Activated T-cell treated with anti-CD3 and anti-CD28 coated beads for 1 hour (primary cell): ENCODE results near the gene PRKAR1B.

ENCODE experiments used
- DNase-seq: peaks from one replicate; pipeline ENCODE4 v3.0.0-alpha.2; 2020; ENCODE audit warnings: low read depth

The PRKAR1B gene

DNA sequence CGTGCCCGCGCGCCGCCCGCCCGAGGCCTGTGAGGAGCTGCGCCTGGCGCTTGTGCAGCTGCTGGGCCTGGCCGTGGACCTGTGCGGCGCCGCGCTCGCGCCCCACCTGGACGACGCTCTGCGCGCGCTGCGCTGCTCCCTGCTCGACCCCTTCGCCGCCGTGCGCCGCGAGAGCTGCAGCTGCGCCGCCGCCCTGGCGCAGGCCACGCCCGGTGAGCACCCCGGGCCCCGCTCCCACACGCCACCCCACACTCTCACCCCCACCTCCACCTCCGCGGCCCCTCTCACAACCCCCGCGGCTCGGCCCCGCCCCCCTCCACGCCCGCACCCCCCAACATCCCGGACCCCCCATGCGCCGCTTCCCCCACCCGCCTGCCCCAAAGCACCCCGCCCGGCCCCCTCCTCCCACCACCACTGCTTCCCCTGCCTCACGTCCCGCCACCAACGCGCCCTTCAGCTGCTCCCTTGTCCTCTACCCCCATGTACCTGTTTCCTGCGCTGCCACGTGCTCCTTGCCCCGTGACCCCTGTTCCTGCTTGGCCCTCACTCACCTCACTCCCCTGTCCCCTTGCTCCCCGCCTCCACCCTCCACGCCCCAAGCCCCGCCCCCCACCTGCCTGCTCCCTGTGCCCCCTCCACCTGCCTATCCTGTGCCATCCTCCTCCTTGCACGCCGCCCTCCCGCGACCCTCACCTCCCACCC is at the start of gene PRKAR1B:
Gene PRKAR1B (minus strand): TSS at position 178 of the 702 bp plus-strand sequence. CDS start 15,776 bp downstream, outside the sequence.
- DNase-seq = peak; percentile 9

DNA sequence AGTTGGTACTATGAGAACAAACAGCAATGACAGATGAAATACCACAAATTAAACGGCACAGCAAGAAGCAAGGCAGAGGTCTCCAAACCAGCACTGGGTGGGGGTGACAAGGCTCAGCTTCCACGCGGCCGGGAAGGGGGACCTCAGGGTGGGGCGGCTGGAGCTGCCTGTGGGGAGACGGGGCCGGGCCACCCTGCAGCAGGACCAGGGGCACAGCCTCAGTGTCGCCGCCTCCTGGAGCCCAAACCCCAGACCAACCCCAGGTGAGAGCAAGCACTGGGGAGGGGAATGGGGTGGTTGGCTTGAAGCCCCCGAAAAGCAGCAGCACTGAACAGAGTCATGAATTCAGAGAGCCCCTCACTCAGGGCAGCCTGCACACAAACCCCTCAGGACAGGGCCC is 49.3 kb upstream of the PRKAR1B start:
- no peak for DNase-seq

DNA sequence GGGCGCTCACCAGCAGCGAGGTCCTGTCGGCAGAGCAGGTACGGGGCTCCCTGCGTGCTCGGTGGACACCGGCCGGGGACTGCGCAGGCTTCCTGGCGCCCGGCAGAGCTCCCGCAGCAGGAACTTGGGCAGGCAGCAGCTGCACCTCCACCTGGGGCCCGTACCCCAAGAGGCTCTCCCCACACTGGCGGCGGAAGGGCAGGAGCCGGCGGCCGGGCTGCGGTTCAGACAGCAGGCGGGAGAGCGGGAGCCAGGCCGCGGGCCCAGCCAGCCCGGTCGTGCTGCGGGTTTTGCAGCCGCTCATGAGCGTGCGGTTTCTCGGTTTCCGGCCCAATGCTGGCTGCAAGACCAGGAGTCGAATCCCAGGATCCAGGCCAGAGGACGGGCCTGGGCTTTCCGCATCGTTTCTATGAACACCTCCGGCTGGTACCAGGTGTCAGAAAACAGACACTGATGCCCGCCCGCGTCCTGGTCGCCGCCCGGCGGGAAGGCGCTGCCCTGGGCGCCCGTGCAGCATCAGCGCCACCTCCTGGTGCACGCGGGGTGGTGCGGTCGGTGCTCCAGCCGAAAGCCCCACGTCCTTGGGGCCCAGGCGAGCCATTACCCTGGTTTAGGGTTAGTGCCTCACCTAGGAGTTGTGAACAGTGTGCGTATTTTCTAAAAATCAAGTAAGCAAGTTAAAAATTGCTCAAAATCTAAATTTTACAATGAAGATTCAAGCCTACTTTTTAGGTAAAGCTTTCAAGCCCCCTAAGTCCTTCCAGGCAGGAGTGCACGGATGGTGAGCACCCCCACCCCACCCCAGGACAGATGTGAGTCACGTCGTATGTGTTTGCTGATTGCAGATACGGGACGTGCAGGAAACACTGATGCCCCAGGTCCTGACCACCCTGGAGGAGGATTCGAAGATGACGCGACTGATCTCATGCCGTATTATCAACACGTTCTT is 47.4 kb upstream of the PRKAR1B start:
- peak; percentile 58 for DNase-seq

DNA sequence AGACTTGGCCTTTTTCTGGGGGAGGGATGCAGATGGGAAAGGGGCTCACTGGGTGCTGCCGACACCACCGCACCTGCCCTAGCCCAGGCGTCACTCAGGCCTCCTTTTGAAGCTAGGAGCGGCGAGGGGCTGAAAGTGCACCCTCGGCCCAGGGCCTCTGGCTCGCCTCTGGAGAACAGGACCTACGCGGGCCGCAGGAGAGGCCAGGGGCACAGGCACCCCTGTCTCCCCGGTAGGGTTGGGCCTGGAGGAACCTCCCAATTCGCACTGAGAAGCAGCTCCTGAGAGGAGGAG is 46.5 kb upstream of the PRKAR1B start:
- DNase-seq = no peak

DNA sequence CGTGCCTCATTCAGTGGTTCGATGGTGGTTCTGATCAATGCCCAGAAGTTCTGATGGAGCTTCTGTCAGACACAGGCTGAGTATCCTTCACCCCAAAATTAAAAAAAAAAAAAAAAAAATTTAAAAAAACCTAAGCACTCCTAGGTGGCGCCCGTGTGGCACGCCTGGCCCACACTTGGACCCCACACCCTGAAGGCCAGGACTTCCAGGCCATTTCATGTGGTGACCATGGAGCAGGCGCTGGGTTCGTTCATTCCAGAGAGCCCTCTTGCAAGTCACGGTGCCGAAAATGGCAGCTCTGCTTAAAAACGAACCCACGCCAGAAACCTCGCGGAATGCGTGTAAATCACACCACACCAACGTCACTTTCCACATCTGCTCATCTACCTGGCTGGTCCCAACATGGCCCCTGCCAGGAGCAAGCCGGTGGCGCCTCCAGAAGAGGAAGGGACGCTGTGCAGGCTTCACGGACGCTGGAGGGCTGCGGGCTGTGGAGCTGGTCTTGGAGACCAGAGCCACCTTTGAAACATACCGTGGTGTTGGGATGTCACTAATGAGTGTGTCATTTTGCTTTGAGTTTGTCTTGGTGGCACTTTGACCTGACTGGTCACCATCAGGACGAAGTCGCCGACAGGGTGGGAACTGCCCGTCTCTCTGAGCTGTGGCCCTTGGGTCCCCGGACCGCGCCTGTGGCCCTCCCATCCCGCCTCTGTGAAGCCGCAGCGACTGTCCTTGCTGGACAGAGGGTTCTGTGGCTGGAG is 46.0 kb upstream of the PRKAR1B start:
- DNase-seq = no peak

DNA sequence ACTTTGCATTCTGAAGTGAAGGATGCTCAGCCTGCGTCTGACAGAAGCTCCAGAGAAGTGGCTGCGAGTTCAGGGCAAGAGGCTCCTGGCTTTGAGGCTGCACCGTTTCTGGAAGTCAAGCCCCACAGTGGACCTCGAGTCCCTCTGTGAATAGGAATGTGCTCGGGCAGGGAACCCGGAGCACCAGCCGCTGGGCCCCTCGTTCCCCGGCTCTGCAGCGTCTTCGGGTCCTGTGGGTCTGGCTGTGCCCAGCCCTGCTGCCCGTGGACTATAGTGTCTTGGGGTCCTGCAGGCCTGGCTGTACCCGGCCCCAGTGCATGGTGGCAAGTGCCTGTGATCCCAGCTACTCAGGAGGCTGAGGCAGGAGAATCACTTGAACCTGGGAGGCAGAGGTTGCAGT is 45.3 kb upstream of the PRKAR1B start:
- DNase-seq = no peak

DNA sequence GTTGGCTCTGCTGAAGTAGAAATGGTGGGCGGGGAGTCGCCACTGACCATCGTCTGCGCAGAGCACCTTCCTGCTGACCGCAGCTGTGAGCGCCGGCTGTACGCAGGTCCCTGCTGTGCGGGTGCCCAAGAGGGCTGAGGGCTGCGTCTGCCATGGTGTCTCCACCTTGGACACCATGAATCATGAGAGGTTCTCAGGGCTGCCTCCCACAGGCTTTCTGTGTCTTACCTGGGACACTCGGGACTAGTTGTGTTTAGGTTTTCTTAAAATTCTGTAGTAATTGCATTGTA is 44.9 kb upstream of the PRKAR1B start:
- no peak for DNase-seq

DNA sequence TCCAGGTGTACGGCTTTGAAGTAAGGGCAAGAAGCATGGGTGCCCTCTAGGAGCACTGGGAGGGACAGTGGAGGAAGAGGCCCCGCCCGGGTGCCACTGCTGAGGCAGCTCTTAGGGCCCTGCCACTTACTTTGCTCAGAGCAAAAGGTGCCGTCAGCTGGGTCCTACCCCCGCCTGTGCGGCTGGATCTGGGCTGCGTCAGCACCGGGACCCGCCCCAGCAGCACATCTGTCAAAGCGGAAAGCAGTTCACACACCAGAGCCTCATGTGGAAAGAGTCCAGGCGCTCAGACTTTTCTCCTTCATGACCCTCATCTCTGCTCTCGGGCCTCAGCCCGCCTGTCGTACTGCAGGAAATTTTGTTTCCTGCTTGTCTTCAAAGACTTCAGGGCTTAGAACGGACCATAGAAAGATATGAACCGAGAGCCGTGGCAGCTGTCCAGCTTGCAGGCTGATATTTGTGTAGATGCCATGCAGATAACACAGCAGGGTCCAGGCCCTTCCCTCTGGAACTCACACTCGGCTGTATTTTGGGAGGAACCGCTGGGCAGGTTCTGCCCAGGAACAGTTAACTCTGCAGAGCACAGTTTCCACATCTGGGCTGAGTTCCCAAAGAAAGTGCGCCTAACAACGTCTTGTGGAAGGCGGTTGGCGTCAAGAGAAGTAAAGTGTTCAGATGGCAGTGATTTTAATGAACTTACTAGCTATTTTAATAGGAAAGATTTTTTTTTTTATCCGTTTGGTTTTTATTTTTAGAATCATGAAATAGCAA is 44.3 kb upstream of the PRKAR1B start:
- no peak for DNase-seq

DNA sequence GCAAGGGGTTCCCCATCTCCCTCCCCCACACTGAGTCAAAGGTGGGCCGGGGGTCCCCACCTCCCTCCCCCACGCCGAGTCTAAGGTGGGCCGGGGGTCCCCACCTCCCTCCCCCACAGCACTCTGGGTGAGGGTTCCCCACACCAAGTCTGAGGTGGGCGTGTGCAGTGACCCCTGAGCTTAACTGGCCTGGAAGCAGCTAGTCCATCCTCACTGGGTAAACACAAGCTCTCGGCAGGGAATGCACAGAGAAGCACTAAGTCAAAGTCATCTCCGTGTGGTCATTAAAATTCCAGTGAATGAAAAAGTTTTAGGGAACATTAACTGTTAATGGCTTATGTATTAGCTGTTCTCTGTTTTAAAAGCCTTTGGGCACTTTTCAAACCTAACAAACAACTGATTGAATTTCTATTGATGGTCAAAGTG is 43.7 kb upstream of the PRKAR1B start:
- DNase-seq = no peak

DNA sequence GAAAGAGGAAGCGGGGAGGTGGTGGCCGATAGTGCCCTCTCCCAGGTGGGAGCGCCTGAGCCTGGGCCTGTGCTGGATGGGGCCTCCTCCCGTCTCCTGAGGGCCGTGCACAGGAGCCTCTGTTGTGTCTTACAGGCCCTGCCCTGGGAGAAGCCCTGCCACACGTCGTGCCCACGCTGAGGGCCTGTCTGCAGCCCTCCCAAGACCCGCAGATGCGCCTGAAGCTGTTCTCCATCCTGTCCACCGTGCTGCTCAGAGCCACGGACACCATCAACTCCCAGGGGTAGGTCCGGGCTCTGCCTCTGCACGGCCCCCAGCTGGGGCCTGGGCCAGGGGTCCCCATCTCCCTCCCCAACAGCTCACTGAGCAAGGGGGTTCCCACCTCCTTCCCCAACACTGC is 43.3 kb upstream of the PRKAR1B start:
- no peak for DNase-seq

DNA sequence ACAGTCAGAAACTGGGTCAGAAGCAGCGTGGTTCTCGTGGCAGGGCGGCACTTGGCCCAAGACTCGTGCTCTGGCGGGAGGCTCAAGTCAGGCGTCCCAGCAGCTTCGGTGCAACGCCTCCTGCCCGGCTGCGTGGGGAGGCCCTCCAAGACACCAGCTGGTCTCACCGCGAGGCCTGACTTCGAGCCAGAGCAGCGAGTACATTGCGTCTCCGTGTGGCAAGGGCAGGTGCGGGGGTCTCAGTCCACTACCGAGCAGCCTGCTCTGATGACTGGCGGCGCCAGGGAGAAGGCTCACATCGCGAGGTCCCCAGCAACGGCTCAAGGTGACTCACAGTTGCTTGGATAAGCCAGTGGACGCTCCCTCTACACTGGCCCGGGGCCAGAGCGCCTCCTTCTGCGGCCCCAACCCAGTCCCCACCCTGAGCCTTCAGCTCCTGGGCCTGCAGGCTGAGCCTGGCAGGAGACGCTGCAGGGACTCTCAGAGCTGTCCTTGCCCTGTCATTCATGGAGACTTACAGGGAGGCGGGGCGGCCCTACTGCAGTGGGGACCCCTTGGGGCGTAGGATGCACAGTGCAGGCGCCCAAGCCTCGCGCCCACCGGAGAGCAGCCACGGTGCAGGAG is 41.9 kb upstream of the PRKAR1B start:
- no peak for DNase-seq

DNA sequence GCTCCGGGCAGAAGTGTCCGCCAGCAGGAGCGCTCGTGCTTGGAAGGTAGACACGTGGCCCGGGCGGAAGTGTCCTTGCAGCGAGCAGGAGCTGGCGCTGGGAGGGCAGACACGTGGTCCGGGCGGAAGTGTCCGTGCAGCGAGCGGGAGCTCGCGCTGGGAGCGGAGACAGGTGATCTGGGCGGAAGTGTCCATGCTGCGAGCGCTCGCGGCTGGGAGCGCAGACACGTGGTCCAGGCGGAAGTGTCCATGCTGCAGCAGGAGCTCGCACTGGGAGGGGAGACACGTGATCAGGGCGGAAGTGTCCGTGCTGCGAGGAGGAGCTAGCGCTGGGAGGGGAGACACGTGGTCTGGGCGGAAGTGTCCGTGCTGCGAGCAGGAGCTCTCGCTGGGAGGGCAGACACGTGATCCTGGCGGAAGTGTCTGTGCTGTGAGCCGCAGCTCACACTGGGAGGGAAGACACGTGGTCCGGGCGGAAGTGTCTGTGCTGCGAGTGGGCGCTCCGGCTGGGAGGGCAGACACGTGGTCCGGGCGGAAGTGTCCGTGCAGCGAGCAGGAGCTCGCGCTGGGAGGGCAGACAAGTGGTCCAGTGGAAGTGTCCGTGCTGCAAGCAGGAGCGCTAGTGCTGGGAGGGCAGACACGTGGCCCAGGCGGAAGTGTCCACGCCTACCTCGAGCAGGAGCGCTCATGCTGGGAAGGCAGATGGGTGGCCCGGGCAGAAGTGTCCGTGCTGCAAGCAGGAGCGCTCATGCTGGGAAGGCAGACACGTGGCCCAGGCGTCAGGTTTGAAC is 41.1 kb upstream of the PRKAR1B start:
- DNase-seq = no peak

DNA sequence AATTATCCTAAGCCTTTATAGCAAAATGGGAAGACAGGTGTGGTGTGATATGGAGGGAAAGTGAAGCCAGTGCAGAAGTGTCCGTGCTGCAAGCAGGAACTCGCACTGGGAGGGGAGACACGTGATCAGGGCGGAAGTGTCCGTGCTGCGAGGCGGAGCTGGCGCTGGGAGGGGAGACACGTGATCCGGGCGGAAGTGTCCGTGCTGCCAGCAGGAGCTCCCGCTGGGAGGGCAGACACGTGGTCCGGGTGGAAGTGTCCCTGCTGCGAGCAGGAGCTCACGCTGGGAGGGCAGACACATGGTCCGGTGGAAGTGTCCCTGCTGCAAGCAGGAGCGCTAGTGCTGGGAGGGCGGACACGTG is 40.5 kb upstream of the PRKAR1B start:
- no peak for DNase-seq

DNA sequence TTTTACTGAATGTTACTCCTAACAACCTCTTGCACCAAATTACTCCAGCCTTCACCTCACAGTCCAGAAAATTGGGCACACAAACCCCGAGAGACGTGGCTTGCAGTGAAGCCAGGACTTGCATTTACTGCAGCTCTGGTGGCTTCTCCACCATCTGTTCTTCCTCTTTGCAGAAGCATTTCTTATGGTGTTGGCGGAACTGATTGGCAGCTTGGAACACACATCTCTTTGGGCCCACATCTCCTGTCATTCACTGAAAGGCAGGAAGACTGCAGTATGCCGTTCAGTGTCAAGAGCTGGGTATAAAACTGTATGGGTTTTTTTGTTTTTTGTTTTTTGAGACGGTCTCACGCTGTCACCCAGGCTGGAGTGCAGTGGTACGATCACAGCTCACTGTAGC is 38.3 kb upstream of the PRKAR1B start:
- no peak for DNase-seq

DNA sequence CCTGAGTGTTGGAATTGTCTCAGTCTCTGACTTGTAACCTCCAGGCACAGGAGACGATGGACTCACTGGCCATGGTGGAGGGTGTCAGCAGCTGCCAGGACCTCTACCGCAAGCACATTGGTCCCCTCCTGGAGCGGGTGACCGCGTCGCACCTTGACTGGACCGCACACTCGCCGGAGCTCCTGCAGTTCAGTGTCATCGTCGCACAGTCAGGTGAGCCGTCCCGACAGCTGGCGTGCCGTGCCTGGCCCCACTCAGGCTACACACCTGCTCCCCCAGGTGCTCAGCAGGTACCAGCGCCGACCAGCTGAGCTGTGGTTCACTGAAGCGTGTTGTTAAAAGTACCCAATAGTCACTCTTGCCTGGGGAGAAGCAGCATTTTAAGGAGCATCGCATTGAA is 36.7 kb upstream of the PRKAR1B start:
- no peak for DNase-seq

DNA sequence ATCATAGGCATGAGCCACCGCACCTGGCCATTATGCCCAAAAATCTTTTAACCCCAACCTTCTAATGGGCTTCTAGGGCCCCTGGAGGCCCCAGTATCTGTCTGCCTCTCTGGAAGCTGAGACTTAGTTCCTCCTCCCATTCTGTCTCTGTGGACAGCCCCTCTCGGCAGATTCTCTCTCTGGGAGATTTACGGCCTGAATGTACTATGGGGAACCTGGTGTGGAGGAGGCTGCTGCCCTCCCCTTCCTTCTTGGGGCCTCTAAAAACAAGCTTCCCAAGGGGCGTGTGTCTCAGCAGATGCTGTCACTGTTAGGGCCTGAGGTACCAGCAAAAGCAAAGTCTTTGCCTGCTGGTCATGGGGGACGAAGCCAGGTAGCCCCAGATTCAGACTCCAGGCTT is 35.8 kb upstream of the PRKAR1B start:
- DNase-seq = no peak

DNA sequence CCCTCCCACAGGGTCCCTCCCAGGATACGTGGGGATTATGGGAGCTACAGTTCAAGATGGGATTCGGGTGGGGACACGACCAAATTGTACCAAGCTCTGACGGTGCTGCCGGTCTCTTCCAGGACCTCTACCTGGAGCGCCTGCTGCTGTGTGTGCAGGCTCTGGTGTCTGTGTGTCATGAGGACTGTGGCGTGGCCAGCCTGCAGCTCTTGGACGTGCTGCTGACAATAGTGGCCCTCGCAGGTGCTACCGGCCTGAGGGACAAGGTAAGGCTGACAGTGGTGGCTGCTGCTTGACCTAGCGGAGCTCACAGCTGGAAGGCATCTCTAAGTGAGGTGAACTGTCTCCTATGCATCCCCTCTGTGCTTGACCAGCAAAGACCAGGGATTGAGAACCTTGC is 34.5 kb upstream of the PRKAR1B start:
- no peak for DNase-seq

DNA sequence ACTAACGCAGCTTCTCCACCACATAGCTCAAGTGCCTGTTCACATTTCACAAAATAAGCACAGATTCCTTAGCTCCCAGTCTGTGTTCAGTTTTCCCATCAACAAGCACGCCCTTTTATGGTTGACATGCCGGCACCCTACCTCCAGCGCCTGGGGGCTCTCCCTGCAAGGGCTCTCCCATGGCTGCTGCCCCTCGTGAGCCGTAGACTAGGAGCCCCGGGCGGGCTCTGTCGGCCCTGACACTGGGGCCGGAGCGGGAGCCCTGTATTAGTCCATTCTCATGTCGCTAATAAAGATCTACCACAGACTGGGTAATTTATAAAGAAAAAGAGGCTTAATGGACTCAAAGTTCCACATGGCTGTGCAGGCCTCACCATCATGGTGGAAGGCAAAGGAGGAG is 34.0 kb upstream of the PRKAR1B start:
- DNase-seq = no peak

DNA sequence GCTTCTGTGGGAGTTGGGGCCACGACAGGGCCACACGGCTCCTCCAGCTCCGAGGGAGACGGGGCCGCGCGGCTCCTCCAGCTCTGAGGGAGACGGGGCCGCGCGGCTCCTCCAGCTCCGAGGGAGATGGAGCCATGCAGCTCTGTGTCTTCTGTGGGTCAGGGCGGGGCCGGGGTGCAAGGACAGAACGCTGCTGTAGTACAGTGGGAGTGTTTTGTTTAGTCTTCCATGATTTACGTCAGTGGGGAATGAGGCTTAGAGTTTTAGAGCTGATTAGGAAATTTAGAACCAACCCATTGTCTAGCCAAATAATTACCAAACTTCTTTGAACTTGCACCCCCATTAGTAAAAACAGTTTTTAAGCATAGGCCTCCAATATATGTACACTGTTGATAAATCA is 32.9 kb upstream of the PRKAR1B start:
- DNase-seq = no peak

DNA sequence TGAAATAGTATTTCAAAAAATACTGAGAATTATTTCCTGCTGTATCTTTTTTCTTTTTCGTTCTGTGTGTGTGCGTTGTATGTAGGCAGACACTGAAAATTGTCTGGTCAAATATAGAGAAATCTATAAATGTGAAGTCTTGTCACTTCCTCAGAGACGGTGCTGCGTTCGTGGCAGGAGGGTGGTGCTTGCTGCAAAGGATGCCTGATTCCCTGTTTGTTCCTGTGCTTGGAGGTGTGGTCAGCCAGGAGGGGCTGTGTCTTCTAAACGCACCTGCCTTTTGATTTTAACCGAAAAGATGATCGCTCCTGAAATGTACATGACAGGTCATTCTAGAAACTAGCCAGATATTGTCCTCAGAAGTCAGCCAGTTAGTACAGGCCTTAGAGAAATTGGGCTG is 32.5 kb upstream of the PRKAR1B start:
- DNase-seq = no peak

DNA sequence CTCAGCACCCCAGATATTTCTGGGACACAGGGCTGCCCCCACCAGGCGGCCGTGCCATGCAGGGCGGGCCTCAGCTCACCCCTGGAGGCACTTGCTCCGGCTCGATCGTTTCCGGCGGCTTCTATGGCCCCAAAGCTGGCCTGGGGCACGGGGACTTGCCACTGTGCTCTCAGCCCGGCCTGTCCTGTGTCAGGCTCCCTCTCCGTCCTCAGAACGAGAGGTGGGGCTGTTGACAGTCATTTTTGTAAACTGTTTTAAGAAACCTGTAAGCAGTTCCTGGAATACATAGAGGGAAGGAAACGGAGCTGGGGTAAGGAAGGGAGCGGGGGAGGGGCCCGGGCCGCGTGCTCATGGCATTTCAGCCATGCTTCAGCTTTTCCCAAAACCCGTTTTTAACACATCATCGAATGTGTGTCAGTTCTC is 30.7 kb upstream of the PRKAR1B start:
- DNase-seq = no peak
